Mucosa of stomach (tissue), 1 donor: Measurements from ENCODE around the gene MYBPH.

Experiments
- H3K27me3 ChIP-seq: one replicate; pipeline ENCODE4 v1.7.0; 2013; ENCODE audit warnings: mild to moderate bottlenecking, low read length; ENCODE audit not compliant: control insufficient read depth, insufficient read depth
- H3K36me3 ChIP-seq: one replicate; pipeline ENCODE4 v1.7.0; 2013; ENCODE audit warnings: low read length; ENCODE audit not compliant: control insufficient read depth, insufficient read depth
- H3K4me1 ChIP-seq: one replicate; pipeline ENCODE4 v1.7.0; 2013; ENCODE audit warnings: mild to moderate bottlenecking, low read length; ENCODE audit not compliant: control insufficient read depth, insufficient read depth
- H3K4me3 ChIP-seq: one replicate; pipeline ENCODE4 v1.7.0; 2013; ENCODE audit warnings: low read length
- H3K9ac ChIP-seq: one replicate; pipeline ENCODE4 v1.7.0; 2013; ENCODE audit warnings: mild to moderate bottlenecking, low read length, moderate library complexity
- H3K9me3 ChIP-seq: one replicate; pipeline ENCODE4 v1.7.0; 2013; ENCODE audit warnings: mild to moderate bottlenecking, low read length, moderate library complexity; ENCODE audit not compliant: control insufficient read depth
- donor health status: Pancreatic carcinoma.

MYBPH gene

GRCh38 chr1:203126151-203126865 lies 49.3 kb downstream of the MYBPH start:
- H3K36me3 ChIP-seq, result no peaks in the 10 kb centered on the region
- no peak overlapping the region for H3K4me3 ChIP-seq
- H3K9ac ChIP-seq, result no peak overlapping the region
- no peaks in the 10 kb centered on the region for H3K9me3 ChIP-seq
- H3K4me1 ChIP-seq, result peaks cover 28% of the 10 kb centered on the region
- peaks cover 36% of the 10 kb centered on the region for H3K27me3 ChIP-seq

DNA sequence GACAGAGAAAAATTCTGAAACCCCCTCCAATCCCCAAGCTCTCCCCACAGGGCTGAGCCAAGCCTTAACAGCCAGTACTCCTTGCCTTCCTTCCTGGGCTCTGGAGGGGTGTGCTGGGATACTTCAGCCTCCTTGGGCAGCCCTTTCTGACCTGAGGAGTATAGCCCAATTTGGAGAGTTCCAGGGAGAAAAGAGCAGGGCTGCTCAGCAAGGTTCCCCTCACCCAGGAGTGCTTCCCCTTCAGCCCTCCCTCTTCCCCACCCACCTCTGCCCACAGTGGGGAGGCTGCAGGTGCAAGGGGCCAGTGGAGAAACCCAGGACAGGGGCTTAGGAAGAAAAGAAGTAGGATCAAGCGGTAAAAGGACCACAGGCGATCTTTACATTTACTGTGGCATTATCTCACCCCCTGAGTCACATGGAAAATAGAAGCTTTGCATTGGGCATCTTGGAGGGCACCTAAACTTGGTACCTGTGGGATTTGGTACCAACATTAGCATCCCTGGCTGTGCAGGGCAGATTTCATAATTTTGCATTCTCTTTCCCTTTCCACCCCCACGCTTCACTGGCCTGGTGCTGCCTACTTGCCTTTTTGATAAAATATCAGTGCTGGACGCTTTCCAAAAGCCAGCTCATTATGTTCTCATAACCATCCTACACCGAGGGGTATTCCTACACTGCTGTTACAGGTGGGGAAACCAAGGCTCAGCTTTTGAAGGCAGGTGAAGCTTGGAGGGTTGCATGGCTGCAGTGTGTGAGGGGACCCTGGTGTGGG lies 50.9 kb downstream of the MYBPH start:
- no peak overlapping the region for H3K4me3 ChIP-seq
- peaks cover 45% of the 10 kb centered on the region for H3K27me3 ChIP-seq
- H3K36me3 ChIP-seq, result no peaks in the 10 kb centered on the region
- no peak overlapping the region for H3K9ac ChIP-seq
- H3K9me3 ChIP-seq, result no peaks in the 10 kb centered on the region
- peaks cover 22% of the 10 kb centered on the region for H3K4me1 ChIP-seq

DNA sequence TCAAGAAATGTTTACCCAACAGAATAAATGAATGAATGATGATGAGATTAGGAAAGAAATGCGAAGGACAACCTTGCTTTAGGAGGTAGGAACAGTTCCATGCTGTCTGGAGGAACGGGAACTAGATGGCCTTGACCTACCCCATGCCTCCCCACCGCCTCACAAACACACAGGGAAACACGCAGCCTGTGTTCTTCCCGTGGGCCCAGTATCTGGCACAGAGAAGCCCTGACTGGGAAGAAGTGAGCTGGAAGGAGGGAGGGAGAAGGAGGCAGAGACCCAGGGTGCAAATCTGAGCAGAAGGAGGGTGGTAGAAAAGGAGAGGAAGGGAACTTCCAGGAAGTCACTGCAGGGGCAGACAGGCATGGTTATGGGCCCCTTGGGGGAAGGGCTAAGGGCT lies 51.6 kb downstream of the MYBPH start:
- no peaks in the 10 kb centered on the region for H3K9me3 ChIP-seq
- no peak overlapping the region for H3K4me3 ChIP-seq
- peaks cover 48% of the 10 kb centered on the region for H3K27me3 ChIP-seq
- no peaks in the 10 kb centered on the region for H3K36me3 ChIP-seq
- peaks cover 22% of the 10 kb centered on the region for H3K4me1 ChIP-seq
- H3K9ac ChIP-seq, result no peak overlapping the region

DNA sequence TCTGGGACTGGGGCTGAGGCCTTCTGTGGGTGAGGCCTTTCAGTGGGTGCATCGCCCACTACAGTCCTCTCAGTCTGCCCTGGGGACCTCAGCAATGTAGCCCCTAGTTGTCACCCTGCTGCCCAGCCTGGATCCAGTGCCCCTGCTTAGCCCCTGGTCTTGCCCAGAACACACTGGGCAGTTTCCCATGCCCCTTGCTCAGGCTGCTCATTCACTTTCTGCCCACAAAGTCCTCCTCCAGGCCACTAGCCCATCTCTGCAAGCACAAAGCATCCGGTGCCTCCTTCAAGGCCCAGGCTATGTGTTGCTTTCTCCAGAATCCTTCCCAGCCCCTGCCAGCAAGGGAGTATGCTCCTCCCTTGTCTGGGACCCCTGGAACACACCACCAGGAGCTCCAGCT lies 53.5 kb downstream of the MYBPH start:
- H3K9me3 ChIP-seq, result no peaks in the 10 kb centered on the region
- no peak overlapping the region for H3K9ac ChIP-seq
- H3K27me3 ChIP-seq, result peaks cover 55% of the 10 kb centered on the region
- peaks cover 11% of the 10 kb centered on the region for H3K4me1 ChIP-seq
- H3K4me3 ChIP-seq, result no peak overlapping the region
- no peaks in the 10 kb centered on the region for H3K36me3 ChIP-seq

DNA sequence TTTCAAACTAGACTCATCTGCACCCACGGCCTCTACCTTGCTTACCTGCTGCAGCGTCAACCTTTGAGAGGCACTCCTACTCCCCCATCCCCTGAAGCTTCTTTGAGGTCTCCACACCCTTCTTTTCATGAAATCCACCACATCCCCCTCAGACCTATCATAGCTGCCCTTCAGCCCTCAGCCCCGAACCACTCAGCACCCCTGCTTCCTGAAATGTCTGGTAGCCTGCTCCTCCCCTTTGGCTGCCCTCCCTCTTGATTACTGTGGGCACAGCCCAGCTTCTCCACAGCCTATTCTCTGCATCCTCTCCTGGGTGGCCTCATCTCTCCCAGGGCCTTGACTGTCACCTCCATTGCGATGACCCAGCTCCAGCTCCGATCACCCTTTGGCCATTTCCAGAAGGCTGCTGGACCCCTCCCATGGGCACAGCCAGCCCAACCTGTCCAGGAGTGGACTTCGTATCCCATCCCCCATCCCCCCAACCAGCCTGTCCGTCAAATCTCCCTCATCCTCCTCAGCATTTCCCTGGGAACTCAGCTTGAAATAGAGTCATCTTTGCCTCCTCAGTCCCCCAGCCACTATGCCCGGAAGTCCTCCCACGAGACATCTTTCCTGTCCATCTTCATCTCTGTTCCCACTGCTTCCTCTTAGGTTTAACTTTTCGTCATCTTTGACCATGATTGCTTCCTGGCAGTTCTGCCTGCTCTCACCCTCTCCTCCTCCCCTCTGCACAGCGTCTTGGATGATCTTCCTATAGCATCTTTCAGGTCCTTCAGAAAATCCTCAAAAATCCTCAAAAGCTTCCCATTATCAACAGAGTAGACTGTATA lies 54.2 kb downstream of the MYBPH start:
- Histone ChIP-seq H3K4me1 (peaks cover 3% of the 10 kb centered on the region), H3K36me3 (no peaks in the 10 kb centered on the region), H3K9me3 (no peaks in the 10 kb centered on the region), H3K9ac (no peak overlapping the region), H3K27me3 (peaks cover 48% of the 10 kb centered on the region), H3K4me3 (no peak overlapping the region)

DNA sequence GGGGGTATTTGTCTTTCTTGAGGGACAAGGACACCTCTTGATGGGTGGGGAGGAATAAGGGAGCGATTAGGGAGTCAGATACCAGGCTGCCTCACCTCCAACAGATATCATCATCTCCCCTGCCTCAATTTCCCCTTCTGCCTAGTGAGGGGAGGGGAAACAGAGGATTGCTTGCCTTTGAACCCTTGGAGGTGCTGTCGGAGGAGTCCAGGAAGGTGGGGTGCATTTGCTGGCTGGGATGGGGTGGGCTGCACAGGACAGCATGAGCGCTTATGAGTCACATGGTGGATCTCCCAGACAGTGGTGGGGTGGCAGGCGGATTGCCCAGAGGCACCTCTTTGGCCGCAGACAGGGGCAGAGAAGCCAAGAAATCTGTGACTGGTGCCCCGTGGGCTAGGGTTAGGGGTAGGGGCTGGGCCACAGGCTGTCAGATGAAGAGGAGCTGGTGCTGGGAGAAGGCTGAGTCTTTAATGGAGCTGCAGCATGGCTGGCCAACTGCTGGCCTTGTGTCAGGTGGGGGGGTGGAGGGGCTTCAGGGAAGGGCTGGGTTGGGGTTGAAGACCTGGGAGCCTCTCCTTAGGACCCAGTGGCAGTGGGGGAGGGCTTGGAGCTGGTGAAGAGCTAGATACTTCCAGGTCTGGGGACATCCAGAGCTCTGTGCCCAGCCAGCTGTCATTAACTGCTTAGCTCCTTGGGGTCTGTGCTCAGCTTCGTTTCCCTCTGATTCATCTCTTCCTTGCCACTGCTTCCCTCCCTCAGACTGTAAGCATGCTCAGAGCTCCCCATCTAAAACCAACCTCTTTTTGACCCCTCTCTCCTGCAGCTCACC lies 55.1 kb downstream of the MYBPH start:
- Histone ChIP-seq H3K27me3 (peaks cover 45% of the 10 kb centered on the region), H3K4me1 (peaks cover 3% of the 10 kb centered on the region), H3K9me3 (no peaks in the 10 kb centered on the region), H3K4me3 (no peak overlapping the region), H3K36me3 (no peaks in the 10 kb centered on the region), H3K9ac (no peak overlapping the region)
